Stimulated activated CD8-positive, alpha-beta memory T cell treated with anti-CD3 and anti-CD28 coated beads, Interleukin-7, amount 100 ng/mL, for 24 hours (primary cell): Measurements from ENCODE around the gene LMF2.
"Not testable (repeated sequence)": the region's sequence is repeated elsewhere in the genome, so short reads cannot be mapped to it uniquely, and the experiment has no call there.

ENCODE experiments used
- DNase-seq: peaks from one replicate; pipeline ENCODE4 v3.0.0-alpha.2; 2020; ENCODE audit warnings: low read depth

Gene LMF2

DNA sequence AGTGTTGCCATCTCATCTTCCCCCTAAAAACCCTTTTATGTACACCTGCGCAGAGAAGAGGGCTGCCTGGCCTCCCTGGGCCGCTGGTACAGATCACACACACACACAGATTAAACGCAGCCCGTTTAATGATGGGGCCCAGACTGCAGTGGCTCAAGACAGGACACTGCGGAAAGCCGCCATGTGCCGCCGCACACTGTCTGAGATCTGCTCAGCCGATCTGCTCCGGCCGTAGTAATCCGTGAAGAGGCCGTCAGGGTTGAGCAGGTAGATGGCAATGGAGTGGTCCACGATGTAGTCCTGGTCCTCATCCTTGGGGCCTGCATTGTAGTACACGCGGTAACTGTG is 15.9 kb upstream of the LMF2 start:
- no peak for DNase-seq

- no peak for DNase-seq
Observed at GRCh38 chr22:50522806-50523438, 15.4 kb upstream of the LMF2 start.

DNA sequence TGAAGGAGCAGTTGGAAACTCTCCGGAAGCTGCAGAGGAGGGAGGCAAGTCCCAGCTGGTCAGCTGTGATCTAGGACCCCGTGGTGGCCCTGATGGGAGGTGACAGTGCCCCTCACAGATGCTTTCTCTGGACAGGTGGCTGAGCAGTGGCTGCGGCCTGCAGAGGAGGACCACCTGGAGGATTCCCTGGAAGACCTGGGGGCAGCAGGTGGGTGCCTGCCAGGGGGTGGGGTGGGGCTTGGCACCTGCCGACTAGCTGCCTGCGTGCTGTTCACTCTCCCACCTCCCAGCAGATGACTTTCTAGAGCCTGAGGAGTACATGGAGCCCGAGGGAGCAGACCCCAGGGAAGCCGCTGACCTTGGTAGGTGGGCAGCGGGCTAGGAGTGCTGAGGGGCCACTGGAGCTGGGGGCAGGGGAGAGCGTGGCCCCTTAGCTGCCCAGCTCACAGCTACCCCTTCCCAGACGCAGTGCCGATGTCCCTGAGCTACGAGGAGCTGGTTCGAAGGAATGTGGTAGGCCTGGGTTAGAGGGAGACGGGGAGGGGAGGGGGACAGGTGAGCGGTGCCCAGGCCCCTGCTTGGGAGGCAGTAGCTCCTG is 14.8 kb upstream of the LMF2 start:
- DNase-seq, result no peak

- DNase-seq, result no peak
Observed at GRCh38 chr22:50521710-50522109, 14.2 kb upstream of the LMF2 start.

- DNase-seq, result no peak
Observed at GRCh38 chr22:50520826-50521453, 13.4 kb upstream of the LMF2 start.

- DNase-seq, result not testable (repeated sequence)
Observed at GRCh38 chr22:50520184-50520583, 12.7 kb upstream of the LMF2 start.

- no peak for DNase-seq
Observed at GRCh38 chr22:50519151-50519550, 11.6 kb upstream of the LMF2 start.

DNA sequence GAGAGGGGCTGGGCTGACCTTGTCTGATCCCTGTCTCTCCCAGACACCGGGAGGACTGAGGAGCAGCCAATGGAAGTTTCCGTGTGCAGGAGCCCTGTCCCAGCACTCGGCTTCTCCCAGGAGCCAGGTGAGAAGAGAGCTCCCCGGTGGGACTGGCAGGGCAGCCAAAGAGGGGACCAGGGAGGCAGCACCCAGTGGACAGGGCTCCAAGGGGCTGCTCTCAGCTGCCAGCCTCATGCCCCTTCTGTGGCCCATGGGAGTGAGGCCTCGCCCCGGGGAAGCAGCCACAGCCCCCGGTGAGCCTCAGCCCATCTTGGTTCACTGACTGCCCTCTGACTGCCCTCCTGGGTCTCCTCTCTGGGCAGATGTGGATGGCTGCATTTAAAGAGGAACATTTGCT is 11.1 kb upstream of the LMF2 start:
- no peak for DNase-seq

DNA sequence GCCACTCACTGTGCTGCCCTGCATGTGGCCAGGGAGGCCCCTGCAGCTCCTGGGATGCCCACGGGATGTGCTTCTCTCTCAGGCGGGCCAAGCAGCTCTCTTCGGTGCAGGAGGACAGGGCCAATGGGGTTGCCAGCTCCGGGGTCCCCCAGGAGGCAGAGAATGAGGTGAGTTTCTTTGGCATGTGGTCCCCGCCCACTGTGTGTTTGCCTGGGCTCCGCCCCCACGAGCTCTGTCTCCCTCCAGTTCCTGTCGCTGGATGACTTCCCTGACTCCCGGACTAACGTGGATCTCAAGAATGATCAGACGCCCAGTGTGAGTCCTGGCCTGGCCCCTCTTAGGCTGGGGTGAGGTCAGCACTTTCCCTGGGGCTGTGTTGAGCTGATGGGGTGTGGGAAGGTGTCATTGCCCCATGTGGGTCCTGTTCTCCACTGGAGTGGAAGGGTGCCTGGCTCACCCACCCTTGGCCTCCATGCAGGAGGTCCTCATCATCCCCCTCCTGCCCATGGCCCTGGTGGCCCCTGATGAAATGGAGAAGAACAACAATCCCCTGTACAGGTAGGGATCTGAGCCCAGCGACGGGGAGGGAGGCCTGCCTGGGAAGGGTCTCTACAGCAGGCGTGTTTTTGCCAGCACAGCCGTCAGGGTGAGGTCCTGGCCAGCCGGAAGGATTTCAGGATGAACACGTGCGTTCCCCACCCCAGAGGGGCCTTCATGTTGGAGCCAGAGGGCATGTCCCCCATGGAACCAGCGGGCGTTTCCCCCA is 10.2 kb upstream of the LMF2 start:
- no peak for DNase-seq

DNA sequence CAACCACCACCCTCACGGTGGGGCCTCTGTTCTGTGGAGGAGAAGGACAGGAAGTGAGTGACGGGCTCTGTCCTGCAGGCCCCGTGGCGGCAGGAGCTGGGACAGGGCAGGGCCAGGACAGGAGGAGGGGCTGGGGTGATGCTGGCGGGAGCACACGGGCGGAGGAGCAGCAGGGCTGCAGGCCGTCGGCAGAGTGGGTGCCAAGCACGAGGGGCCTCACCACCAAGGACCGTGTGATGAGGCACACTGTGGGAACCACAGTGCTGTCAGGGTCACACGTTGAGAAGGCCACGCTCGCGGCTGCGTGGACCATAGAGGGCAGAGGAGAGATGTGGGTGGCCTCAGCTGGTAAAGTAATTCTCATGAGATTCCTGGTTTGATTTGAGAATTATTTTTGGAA is 9.4 kb upstream of the LMF2 start:
- DNase-seq, result no peak

- DNase-seq, result no peak
Observed at GRCh38 chr22:50516068-50516467, 8.6 kb upstream of the LMF2 start.

DNA sequence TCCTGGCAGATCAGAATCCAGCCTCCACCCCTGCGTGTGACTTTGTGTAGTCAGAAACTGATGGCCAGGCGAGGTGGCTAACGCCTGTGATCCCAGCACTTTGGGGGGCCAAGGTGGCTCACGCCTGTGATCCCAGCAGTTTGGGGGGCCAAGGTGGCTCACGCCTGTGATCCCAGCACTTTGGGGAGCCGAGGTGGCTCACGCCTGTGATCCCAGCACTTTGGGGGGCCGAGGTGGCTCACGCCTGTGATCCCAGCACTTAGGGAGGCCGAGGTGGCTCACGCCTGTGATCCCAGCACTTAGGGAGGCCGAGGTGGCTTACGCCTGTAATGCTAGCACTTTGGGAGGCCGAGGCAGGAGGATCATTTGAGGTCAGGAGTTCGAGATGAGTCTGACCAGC is 5.7 kb upstream of the LMF2 start:
- DNase-seq, result no peak

GRCh38 chr22:50508897-50509296 is 1.4 kb upstream of the LMF2 start:
- DNase-seq, result no peak

DNA sequence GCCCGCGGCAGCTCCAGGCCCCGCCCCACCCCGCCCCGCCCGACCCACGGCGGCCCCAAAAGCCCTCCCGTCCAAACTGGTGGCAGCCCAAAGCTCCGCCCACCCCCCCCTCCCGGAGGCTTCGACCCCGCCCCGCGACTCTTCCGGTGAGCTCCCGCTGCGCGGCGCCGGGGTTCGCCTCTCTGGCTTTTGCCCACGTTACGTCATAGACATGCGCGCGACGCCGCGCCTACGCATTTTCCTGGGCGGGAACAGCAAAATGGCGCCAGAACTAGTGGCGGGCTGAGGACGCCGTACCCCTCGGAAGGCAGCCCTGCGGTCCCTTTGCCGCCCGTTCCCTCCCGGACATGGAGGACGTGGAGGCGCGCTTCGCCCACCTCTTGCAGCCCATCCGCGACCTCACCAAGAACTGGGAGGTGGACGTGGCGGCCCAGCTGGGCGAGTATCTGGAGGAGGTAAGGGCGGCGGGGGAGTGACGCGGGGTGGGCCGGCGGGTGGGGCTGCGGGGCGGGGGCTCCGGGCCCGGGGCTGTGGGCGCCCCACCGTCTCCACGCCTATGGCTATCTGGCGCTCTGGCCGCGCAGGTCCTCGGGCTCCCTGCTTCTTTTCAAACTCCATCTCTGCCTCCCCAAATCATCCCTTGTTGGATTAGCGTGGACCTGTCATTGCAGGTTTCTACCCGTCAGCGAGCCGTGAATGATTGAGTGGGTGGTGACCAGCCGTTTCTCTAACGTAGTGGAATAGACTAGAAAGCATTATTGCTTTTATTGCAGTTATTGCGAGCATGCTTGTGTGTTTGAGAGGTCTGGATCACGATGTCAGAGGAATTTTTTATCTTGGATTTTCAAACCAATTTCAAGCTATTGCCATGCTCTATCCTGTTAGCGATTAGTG is 736 bp upstream of the LMF2 start, which contains the start of gene NCAPH2:
Gene NCAPH2, plus strand, starts transcription at position 234 of the 894 bp plus-strand sequence. Its CDS starts 114 bp downstream, at position 348.
- peak; percentile 97 for DNase-seq

GRCh38 chr22:50506611-50507420 is 686 bp downstream of the LMF2 start:
- no peak for DNase-seq

GRCh38 chr22:50505776-50506610 is 1.5 kb downstream of the LMF2 start:
- DNase-seq, result no peak

GRCh38 chr22:50505276-50505775 is 2.2 kb downstream of the LMF2 start:
- no peak for DNase-seq

- no peak for DNase-seq
Observed at GRCh38 chr22:50504369-50505211, 2.9 kb downstream of the LMF2 start.
